ENCODE results near the gene JPH3.
"Not testable (repeated sequence)": the region's sequence is repeated elsewhere in the genome, so short reads cannot be mapped to it uniquely, and the experiment has no call there.

The JPH3 gene

DNA sequence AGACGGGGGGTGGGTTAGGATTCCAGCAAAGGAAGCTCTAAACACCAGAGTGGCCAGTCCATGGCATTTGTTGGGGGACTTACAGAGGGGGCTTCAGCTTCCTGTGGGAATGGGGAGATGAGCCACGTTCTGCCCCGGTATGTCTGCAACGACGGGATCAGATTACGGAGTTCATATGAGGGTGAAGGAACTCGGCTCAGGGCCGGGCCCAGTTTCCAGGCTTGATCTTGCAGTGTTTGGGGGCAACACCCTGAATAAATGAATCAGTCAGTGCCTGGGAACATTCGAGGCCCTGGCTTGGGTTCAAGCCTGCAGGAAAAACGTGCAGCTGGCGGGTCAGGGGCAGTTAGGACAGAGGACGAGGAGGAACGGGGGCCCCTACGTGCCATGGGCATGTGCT lies 54.0 kb downstream of the JPH3 start:
- DNase-seq = no peak

DNA sequence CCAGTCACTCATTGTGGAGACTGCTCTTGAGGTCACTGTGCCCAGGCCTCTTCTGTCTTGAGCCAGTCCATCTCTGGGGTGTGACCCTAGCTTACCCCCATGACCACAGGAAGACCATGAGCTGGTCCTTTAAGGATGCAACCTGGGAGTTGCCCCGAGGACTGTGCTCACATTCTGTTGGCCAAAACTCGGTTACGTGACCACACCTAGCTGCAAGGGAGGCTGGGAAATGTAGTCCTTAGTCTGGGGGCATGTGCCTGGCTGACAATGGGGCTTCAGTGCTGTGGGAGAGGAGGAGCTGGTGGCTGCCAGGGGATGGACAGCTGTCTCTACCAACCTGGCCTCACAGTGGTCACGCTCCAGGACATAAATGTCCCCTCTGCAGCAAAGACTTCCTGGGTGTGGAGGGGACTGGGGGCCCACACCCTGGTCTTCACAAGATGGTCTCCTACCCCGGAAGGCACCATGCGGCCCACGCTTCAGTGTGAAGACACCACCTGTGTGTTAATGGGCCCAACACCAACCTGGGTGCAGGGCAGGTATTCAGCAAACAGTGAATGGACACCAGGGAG lies 55.4 kb downstream of the JPH3 start:
- DNase-seq = peak; percentile 3 to 20

DNA sequence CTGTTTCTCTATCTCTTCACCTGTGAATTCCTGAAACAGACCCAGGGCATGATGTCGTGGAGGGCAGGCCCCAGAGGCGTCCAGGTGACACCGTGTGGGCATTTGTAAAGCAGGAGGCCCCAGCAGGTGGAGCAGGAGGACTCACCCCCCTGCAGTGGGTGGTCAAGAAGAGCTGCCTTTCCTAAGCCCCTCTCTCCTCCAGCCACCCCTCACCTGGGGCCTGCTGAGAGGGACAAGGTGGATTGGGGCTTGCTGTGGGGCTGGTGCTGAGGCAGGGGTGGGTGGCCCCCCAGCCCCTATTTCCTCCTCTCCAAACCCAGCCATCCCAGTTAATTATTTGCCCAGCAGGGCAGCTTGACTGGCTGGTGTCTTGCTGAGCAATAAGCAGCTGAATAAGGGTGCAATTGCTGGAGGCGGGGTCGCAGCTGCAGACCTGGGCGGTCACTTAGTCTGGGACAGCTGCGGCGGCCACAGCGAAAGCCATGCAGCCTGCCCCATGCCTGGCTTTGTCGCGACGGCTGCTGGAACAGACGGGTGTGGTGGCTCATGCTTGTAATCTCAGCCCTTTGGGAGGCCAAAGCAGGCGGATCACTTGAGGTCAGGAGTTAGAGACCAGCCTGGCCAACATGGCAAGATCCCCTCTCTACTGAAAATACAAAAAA lies 56.4 kb downstream of the JPH3 start:
- DNase-seq = no peak

DNA sequence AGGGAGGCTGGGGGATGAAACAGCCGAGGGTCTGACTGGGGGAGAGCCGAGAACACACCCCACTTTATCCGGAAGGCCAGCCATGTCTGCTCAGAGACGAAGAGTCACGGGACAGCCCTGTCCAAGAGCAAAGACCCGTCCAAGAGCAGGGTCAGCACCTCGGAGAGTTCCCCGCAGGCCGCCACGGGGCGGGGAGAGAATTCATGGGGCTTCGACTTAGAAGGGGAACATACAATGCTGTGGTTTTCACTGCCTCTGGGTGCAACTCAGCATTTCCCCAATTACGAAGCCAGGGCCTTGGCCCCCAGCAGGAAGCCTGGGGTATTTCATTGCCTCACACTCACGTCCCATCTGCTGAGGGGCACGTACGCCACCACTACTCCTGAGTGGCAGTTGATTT lies 59.3 kb downstream of the JPH3 start:
- peak; percentile 62 to 82 for DNase-seq

DNA sequence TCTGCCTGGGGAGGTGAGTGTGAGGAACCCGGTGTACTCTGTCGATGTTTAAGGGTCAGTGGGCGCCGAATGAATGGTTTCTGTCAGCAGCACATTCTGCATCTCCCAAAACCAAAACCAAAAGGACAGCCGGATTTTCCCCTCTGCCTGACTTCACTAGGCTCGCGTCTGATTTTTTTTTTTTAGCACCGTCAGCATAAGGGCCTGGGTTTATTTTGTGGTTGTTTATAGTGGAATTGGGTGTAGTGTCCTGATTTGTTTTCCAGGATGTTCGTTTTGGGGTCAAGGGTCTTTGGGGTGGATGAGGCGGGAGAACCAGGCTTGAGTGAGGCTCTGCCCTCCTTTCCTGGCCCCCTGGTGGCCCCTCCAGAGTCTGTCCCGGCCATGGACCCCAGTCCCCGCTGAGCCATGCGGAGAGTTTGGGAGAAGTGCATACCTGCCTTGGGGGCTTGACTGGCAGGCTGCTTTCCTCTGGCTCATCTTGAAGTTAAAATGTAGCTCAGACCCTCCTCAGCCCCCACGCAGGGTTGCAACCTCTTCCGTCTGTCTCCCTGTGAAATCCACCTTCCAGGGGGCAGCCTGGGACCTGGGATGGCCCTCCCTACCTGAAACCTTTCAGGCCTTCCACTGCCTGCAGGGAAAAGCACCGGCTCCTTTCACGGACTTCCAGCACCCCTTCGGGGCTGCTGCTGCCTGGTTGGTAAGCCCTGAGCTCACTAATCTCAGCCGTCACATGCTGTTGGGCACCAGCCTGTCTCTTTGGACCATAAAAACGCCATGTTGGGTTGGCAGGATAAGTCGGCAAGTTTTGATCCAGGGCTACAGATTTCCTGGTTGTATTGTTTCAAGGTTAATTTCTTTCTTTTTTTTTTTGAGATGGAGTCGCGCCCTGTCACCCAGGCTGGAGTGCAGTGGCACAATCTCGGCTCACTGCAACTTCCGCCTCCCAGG lies 60.2 kb downstream of the JPH3 start:
- no peak for DNase-seq

DNA sequence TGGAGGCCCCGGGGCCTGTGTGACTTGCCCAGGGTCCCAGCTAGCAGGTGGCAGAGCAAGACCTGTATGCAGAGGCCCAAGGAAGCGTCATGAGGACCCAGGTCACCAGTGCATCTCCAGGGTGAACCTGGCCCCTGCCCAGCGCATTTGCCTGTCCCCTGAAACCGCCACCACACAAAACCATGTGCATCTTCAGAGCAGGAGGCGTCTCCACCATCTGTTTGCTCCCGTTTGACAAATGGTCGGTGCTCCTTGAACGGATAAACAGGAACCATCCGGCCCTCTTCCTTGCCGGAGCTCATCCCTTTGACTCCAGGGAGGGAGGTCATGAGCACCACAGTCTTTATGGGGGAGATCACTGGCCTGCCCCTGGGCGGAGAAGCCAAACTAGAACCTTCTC lies 62.5 kb downstream of the JPH3 start:
- no peak for DNase-seq

GRCh38 chr16:87665193-87665592 lies 62.9 kb downstream of the JPH3 start:
- DNase-seq = no peak

- no peak for DNase-seq
Measured at GRCh38 chr16:87666919-87667318, 64.6 kb downstream of the JPH3 start.

DNA sequence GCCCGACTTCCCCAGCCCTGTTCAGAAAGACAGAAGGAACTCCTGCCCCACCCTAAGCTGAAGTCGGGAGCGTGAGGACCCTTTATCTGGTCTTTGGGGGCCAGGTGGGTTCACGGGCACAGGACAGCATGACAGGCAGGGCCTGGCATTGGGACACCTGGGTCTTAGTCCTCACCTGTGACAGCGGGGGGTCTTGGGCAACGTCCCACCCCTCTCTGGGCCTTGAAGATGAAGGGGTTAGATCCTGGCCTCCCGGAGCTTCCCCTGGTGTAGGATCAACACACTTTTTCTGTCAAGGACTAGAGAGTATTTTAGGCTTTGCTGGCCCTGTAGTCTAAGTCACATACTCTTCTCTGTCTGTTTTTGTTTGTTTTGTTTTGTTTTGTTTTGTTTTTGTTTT lies 65.1 kb downstream of the JPH3 start:
- DNase-seq = no peak

GRCh38 chr16:87667946-87668345 lies 65.6 kb downstream of the JPH3 start:
- DNase-seq = no peak

GRCh38 chr16:87669672-87670071 lies 67.4 kb downstream of the JPH3 start:
- DNase-seq = peak in 1 of 2 donors; percentile 0

GRCh38 chr16:87671221-87671620 lies 68.9 kb downstream of the JPH3 start:
- no peak for DNase-seq

- no peak for DNase-seq
Measured at GRCh38 chr16:87671715-87672270, 69.5 kb downstream of the JPH3 start.

GRCh38 chr16:87674419-87674818 lies 72.1 kb downstream of the JPH3 start:
- peak; percentile 25 to 33 for DNase-seq

- DNase-seq = no peak
Measured at GRCh38 chr16:87675111-87675719, 72.9 kb downstream of the JPH3 start.

DNA sequence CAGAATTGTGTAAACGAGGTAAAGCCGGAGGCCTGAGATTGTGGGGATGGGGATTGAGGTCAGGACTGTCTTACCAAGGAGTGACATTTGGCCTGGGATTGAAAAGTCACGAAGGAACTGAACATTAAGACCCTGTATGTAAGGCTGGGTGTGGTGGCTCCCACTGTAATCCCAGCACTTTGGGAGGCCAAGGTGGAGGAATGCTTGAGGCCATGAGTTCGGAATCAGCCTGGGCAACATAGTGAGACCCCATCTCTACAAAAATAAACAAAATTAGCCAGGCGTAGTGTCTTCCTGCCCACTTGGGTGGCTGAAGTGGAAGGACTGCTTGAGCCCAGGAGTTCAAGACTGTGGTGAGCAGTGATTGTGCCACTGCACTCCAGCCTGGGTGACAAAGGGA lies 75.5 kb downstream of the JPH3 start:
- no peak for DNase-seq

GRCh38 chr16:87678618-87679017 lies 76.3 kb downstream of the JPH3 start:
- no peak for DNase-seq

DNA sequence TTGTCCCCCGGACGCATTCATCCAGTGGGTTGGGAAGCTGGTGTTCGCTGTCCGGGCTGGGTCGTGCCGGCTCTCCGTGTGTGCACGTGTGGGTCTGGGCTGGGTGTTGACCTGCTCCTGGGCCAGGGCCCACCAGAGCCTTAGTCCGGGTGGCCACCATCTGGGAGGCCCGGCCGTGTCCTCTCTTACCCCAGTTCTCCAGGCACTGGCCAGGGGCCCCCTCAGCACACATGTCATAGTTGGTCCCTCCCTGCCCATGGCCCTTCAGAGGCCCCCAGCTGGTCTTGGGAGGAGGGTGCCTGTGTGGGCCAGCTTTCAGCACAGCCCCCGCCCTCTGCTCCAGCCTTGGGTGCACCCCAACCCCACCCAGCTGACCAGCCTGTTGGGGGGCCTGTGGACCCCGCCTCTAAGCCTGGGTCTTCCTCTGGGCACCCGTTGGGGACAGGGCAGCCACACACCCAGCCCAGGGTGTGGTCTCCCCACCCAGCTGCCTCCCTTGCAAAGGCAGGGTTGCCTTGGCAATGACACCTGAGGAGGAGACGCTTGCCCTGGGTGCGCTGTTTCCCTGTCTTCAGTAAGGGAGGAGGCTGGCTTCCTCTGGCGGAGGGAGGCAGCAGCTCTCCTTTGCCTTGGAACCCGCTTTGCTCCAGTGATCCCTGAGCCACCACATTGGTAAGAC lies 77.4 kb downstream of the JPH3 start:
- no peak for DNase-seq

- no peak for DNase-seq
Measured at GRCh38 chr16:87680272-87680644, 78.0 kb downstream of the JPH3 start.

GRCh38 chr16:87681051-87681602 lies 78.8 kb downstream of the JPH3 start:
- DNase-seq = not testable (repeated sequence)

DNA sequence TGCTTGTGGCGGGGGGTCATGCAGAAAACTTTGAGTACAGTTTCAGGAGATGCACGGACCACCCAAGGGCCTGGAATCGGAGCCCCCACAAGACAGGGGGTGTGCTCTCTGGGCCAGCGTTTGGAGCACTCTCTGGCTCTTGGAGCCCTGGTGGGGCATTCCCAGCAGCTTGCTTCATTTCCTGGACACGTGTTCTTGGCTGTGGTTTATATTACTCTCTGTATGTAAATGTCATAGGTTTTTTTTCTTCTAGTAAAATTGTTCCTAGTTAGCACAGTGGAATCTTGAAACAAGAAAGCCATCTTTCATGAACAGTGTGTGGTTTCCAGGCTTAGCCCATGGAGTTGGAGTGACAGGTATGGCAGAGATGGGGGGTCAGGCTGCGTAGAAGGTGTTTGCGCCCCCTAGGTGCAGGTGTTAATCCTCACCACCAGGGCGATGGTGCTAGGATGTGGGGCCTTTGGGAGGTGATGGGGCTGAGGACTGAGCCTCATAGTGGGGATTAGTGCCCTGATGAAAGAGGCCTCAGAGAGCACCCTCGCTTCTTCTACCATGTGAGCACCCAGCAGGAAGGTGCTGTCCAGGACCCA lies 79.8 kb downstream of the JPH3 start:
- peak; percentile 55 to 58 for DNase-seq
